Measurements from ENCODE around the gene IL18RAP.

GRCh38 chr2:102422910-102423309, at the start of gene IL18RAP:
- TF ChIP-seq FOXP2 (optimal IDR thresholded peaks at IDR 0.05; ENCODE audit: control extremely low read depth, extremely low read length, insufficient read depth) (no peak), POLR2AphosphoS5 (IDR thresholded peaks at IDR 0.05; ENCODE audit: borderline replicate concordance, low read depth, low read length) (no peak)
